GM23338 (cell line): ENCODE measurements around the gene GJB5. TPM values are rescaled to one million over a fixed set of nuclear protein-coding genes. Genes with fewer than 3 reads are reported as not detected.

Experiments
- ATAC-seq: fragments of 200-7000 bp; cut with Tn5 transposase; 3 replicates; pipeline ENCODE4 v1.9.1; 2020
- DNase-seq: peaks from one replicate; pipeline ENCODE4 v3.0.0-alpha.2; 2015; ENCODE audit warnings: low spot score
- H2AFZ ChIP-seq: fragments of 200-600 bp; sonication (generic); 2 replicates; pipeline ENCODE4 v1.8.0; 2016; ENCODE audit warnings: antibody characterized with exemption, mild to moderate bottlenecking, moderate library complexity
- H3F3A ChIP-seq: fragments of 200-600 bp; sonication (generic); replicated peaks from 2 replicates; pipeline ENCODE4 v1.8.0; 2017; ENCODE audit warnings: antibody characterized with exemption, mixed run types, low read depth
- H3K27ac ChIP-seq: fragments of 200-600 bp; sonication (generic); 2 replicates; pipeline ENCODE4 v1.6.1; 2016; ENCODE audit warnings: low read depth
- H3K27me3 ChIP-seq: fragments of 200-600 bp; sonication (generic); 2 replicates; pipeline ENCODE4 v1.8.0; 2016; ENCODE audit warnings: mild to moderate bottlenecking, mixed run types, moderate library complexity; ENCODE audit not compliant: insufficient read depth
- H3K36me3 ChIP-seq: fragments of 200-600 bp; sonication (generic); 2 replicates; pipeline ENCODE4 v1.8.0; 2016; ENCODE audit warnings: mild to moderate bottlenecking; ENCODE audit not compliant: insufficient read depth
- H3K4me1 ChIP-seq: fragments of 200-600 bp; sonication (generic); 2 replicates; pipeline ENCODE4 v1.8.0; 2016; ENCODE audit warnings: mild to moderate bottlenecking, moderate library complexity; ENCODE audit not compliant: insufficient read depth
- H3K4me2 ChIP-seq: fragments of 200-600 bp; sonication (generic); 2 replicates; pipeline ENCODE4 v1.7.1; 2017; ENCODE audit warnings: mixed run types
- H3K4me3 ChIP-seq: fragments of 200-600 bp; sonication (generic); 2 replicates; pipeline ENCODE4 v1.6.1; 2016; ENCODE audit warnings: mixed run types
- H3K79me2 ChIP-seq: fragments of 200-600 bp; sonication (generic); replicated peaks from 2 replicates; pipeline ENCODE4 v1.8.0; 2017; ENCODE audit warnings: mild to moderate bottlenecking; ENCODE audit not compliant: insufficient read depth
- H3K9me2 ChIP-seq: fragments of 200-600 bp; sonication (generic); 2 replicates; pipeline ENCODE4 v1.8.0; 2017; ENCODE audit not compliant: insufficient read depth
- H4K20me1 ChIP-seq: fragments of 200-600 bp; sonication (generic); replicated peaks from 2 replicates; pipeline ENCODE4 v1.8.0; 2017; ENCODE audit warnings: mild to moderate bottlenecking; ENCODE audit not compliant: insufficient read depth
- H3K27ac Mint-ChIP-seq: 2 replicates; pipeline ENCODE4 v1.8.0; 2020; ENCODE audit warnings: inconsistent platforms, mild to moderate bottlenecking, moderate library complexity, mixed read lengths
- H3K27me3 Mint-ChIP-seq: 3 replicates; pipeline ENCODE4 v1.8.0; 2022; ENCODE audit warnings: low read depth, mild to moderate bottlenecking, moderate library complexity, mixed read lengths, inconsistent platforms; ENCODE audit not compliant: insufficient read depth, poor library complexity
- H3K36me3 Mint-ChIP-seq: 3 replicates; pipeline ENCODE4 v1.8.0; 2021; ENCODE audit warnings: low read depth, mild to moderate bottlenecking, inconsistent platforms, moderate library complexity, mixed read lengths
- H3K4me1 Mint-ChIP-seq: 3 replicates; pipeline ENCODE4 v1.8.0; 2020; ENCODE audit warnings: mild to moderate bottlenecking, inconsistent platforms, mixed read lengths
- H3K4me3 Mint-ChIP-seq: 3 replicates; pipeline ENCODE4 v1.8.0; 2021; ENCODE audit warnings: moderate library complexity, mild to moderate bottlenecking, inconsistent platforms, mixed read lengths
- H3K9me3 Mint-ChIP-seq: 3 replicates; pipeline ENCODE4 v1.8.0; 2020; ENCODE audit warnings: moderate library complexity, mild to moderate bottlenecking, inconsistent platforms, mixed read lengths
- ETS1 ChIP-seq: IDR thresholded peaks from 2 replicates; pipeline ENCODE4 v1.6.1; 2016; ENCODE audit warnings: antibody characterized with exemption
- EZH2 ChIP-seq: fragments of 200-600 bp; sonication (generic); IDR thresholded peaks from one replicate; pipeline ENCODE4 v1.8.0; 2017; ENCODE audit warnings: antibody characterized with exemption, mild to moderate bottlenecking, low read depth; ENCODE audit not compliant: unreplicated experiment
- EZH2phosphoT487 ChIP-seq: fragments of 200-600 bp; sonication (generic); IDR thresholded peaks from one replicate; pipeline ENCODE4 v1.8.1; 2018; ENCODE audit warnings: antibody characterized with exemption; ENCODE audit not compliant: unreplicated experiment
- JUNB ChIP-seq: IDR thresholded peaks from one replicate; pipeline ENCODE4 v1.6.1; 2016; ENCODE audit warnings: antibody characterized with exemption; ENCODE audit not compliant: unreplicated experiment
- NANOG ChIP-seq: IDR thresholded peaks from 2 replicates; pipeline ENCODE4 v1.6.1; 2016; ENCODE audit warnings: antibody characterized with exemption, borderline replicate concordance
- REST ChIP-seq: IDR thresholded peaks from one replicate; pipeline ENCODE4 v1.6.1; 2018; ENCODE audit warnings: antibody characterized with exemption; ENCODE audit not compliant: unreplicated experiment
- STAT1 ChIP-seq: IDR thresholded peaks from one replicate; pipeline ENCODE4 v1.6.1; 2016; ENCODE audit warnings: antibody characterized with exemption; ENCODE audit not compliant: unreplicated experiment
- ZNF114 ChIP-seq: fragments of 250-450 bp; sonication (Bioruptor Pico); IDR thresholded peaks from 2 replicates; pipeline ENCODE4 v1.5.0; 2020; ENCODE audit warnings: mild to moderate bottlenecking, moderate library complexity
- ZNF331 ChIP-seq: fragments of 250-450 bp; sonication (Bioruptor Pico); IDR thresholded peaks from 2 replicates; pipeline ENCODE4 v1.5.0; 2020; ENCODE audit warnings: low read depth, mild to moderate bottlenecking, moderate library complexity
- polyA plus RNA-seq: library from polyadenylated mRNA; unstranded; fragments of >200 nt; fragmentation: Nextera tagmentation; extraction: Ambion mirVana; gene quantifications from 2 replicates; pipeline ENCODE4 v1.2.1, GENCODE V29; 2016
- total RNA-seq: library from RNA; depleted of rRNA; stranded (reverse); fragments of >200 nt; shearing (Covaris generic); gene quantifications from 2 replicates; pipeline ENCODE4 v1.2.3, GENCODE V29; 2014

GJB5 gene
- total and polyA plus RNA-seq, 2 experiments from 2014 or later = 1.4 TPM; not detected in 1

- no peak for TF ChIP-seq STAT1
- no peak for TF ChIP-seq ZNF114
- no peak for TF ChIP-seq ZNF331 (CRISPR knock-in tag)
These were observed 29.9 kb downstream of the GJB5 start (continued) for GRCh38 chr1:34784751-34785221.

GRCh38 chr1:34785231-34785874, 30.5 kb downstream of the GJB5 start:
- Histone ChIP-seq H3K79me2 (no peaks in the 10 kb centered on the region), H3K4me1 (peaks cover 4% of the 10 kb centered on the region), H3K27ac (no peak overlapping the region), H3K27me3 (peaks cover 26% of the 10 kb centered on the region), H3F3A (no peaks in the 10 kb centered on the region), H4K20me1 (no peaks in the 10 kb centered on the region), H3K9me2 (no peaks in the 10 kb centered on the region), H3K36me3 (no peaks in the 10 kb centered on the region), H2AFZ (no peak overlapping the region), H3K4me3 (no peak overlapping the region), H3K4me2 (no peak overlapping the region)
- DNase-seq = no peak
- no peak for ATAC-seq
- Mint-ChIP-seq H3K9me3 (no peaks in the 10 kb centered on the region), H3K27me3 (peaks cover 27% of the 10 kb centered on the region), H3K36me3 (no peaks in the 10 kb centered on the region), H3K27ac (no peak overlapping the region), H3K4me1 (peaks cover 7% of the 10 kb centered on the region), H3K4me3 (no peak overlapping the region)
- TF ChIP-seq REST = no peak

- no peaks in the 10 kb centered on the region for H3K9me3 Mint-ChIP-seq
- Histone ChIP-seq H3K4me3 (no peak overlapping the region), H3K79me2 (no peaks in the 10 kb centered on the region), H4K20me1 (no peaks in the 10 kb centered on the region), H3K9me2 (no peaks in the 10 kb centered on the region), H3K4me2 (no peak overlapping the region), H3K27ac (no peak overlapping the region), H3K36me3 (no peaks in the 10 kb centered on the region), H3K4me1 (no peaks in the 10 kb centered on the region; the same call in 1 of the 2 replicates), H2AFZ (no peak overlapping the region), H3K27me3 (peaks cover 20% of the 10 kb centered on the region), H3F3A (no peaks in the 10 kb centered on the region)
- no peak overlapping the region for H3K27ac Mint-ChIP-seq
- peaks cover 5% of the 10 kb centered on the region for H3K4me1 Mint-ChIP-seq
- no peak overlapping the region for H3K4me3 Mint-ChIP-seq
- DNase-seq (no peak), ATAC-seq (no peak)
- H3K36me3 Mint-ChIP-seq = no peaks in the 10 kb centered on the region
- peaks cover 21% of the 10 kb centered on the region for H3K27me3 Mint-ChIP-seq
- no peak for TF ChIP-seq ZNF114
- TF ChIP-seq ETS1 = no peak
- TF ChIP-seq NANOG = no peak
- no peak for TF ChIP-seq JUNB
- TF ChIP-seq EZH2 = no peak
- TF ChIP-seq EZH2phosphoT487 = no peak
- no peak for TF ChIP-seq STAT1
- TF ChIP-seq ZNF331 (CRISPR knock-in tag) = no peak
- TF ChIP-seq REST = no peak
These were observed 31.1 kb downstream of the GJB5 start for GRCh38 chr1:34785875-34786470.
